Right atrium auricular region (tissue), 2 donors: ENCODE measurements around the gene SP8. TPM values are rescaled to one million over a fixed set of nuclear protein-coding genes. Genes with fewer than 3 reads are reported as not detected.

Source experiments
- DNase-seq: peaks from one replicate; pipeline ENCODE4 v3.0.0-alpha.2; 2019; ENCODE audit warnings: low spot score
- H3K27ac ChIP-seq, 2 donors: fragments of 200-600 bp; sonication (generic); 1 replicate in 1 of 2; 2 replicates in 1 of 2; pipeline ENCODE4 v1.5.1; 2016 to 2019
- H3K27me3 ChIP-seq, 2 donors: fragments of 200-600 bp; sonication (generic); one replicate each; pipeline versions ENCODE4 v1.5.1 to v1.6.0; 2017 to 2019
- H3K36me3 ChIP-seq: fragments of 200-600 bp; sonication (generic); one replicate; pipeline ENCODE4 v1.5.1; 2016
- H3K4me1 ChIP-seq, 2 donors: fragments of 200-600 bp; sonication (generic); one replicate each; pipeline versions ENCODE4 v1.5.1 to v1.6.0; 2017 to 2019
- H3K4me3 ChIP-seq, 2 donors: fragments of 200-600 bp; sonication (generic); 1 replicate in 1 of 2; 2 replicates in 1 of 2; pipeline ENCODE4 v1.5.1; 2017 to 2019; ENCODE audit warnings: mild to moderate bottlenecking in 1 of 2, moderate library complexity in 1 of 2
- H3K9me3 ChIP-seq, 2 donors: fragments of 200-600 bp; sonication (generic); one replicate each; pipeline ENCODE4 v1.5.1; 2019
- total RNA-seq, 2 donors: library from RNA; depleted of rRNA; stranded (reverse); fragments of >200 nt; gene quantifications; one replicate each; pipeline ENCODE4 v1.1.0, GENCODE V29; 2016
- TF ChIP-seq, protein P1 (sequence below), 2 donors: fragments of 200-600 bp; sonication (generic); IDR thresholded peaks; one replicate each; pipeline ENCODE4 v1.5.1; 2019; ENCODE audit warnings: antibody characterized with exemption in 2 of 2

Gene SP8
- total RNA-seq, 2 donors from 2014 or later = not detected

DNA sequence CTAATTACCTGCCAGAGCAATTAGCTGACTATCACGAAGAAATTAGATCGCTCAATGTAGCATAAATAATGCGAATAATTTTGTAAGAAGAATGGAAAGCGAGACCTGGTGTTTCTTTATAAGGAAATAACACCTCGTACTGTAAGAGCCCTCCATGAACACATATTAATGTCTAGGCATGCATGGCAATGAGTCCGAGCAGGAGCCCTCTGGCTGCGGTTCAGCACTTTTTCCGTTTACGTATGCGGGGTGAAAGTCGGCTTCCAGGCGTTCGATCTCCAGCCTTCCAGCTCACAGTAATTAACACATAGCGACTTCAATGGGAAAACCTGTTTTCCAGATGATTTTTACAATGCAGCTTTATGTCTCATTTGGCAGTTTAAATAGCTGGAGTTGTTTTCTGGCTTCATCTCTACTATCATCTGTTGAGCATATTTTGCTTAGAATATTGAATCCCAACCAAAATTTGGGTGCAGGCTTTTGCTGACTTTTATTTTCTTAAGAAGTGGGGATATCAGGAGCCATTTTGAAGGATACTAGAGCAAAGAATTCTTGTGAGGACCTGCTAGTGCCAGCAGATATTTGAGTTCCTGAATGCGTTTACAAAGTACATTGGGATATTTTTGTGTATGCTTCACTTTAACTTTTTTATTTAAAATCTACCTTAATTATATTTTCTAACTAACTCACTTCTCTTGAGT, 7.2 kb upstream of the SP8 start:
- Histone ChIP-seq H3K9me3 (no peaks in the 10 kb centered on the region), H3K27me3 (peaks cover 50 to 76% of the 10 kb centered on the region in 2 donors), H3K27ac (no peak overlapping the region), H3K4me3 (no peak overlapping the region), H3K36me3 (no peaks in the 10 kb centered on the region), H3K4me1 (peaks cover 0 to 17% of the 10 kb centered on the region in 2 donors)
- TF ChIP-seq, protein P1, sequence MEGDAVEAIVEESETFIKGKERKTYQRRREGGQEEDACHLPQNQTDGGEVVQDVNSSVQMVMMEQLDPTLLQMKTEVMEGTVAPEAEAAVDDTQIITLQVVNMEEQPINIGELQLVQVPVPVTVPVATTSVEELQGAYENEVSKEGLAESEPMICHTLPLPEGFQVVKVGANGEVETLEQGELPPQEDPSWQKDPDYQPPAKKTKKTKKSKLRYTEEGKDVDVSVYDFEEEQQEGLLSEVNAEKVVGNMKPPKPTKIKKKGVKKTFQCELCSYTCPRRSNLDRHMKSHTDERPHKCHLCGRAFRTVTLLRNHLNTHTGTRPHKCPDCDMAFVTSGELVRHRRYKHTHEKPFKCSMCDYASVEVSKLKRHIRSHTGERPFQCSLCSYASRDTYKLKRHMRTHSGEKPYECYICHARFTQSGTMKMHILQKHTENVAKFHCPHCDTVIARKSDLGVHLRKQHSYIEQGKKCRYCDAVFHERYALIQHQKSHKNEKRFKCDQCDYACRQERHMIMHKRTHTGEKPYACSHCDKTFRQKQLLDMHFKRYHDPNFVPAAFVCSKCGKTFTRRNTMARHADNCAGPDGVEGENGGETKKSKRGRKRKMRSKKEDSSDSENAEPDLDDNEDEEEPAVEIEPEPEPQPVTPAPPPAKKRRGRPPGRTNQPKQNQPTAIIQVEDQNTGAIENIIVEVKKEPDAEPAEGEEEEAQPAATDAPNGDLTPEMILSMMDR (IDR thresholded peaks at IDR 0.05) = no peak
- no peak for DNase-seq

DNA sequence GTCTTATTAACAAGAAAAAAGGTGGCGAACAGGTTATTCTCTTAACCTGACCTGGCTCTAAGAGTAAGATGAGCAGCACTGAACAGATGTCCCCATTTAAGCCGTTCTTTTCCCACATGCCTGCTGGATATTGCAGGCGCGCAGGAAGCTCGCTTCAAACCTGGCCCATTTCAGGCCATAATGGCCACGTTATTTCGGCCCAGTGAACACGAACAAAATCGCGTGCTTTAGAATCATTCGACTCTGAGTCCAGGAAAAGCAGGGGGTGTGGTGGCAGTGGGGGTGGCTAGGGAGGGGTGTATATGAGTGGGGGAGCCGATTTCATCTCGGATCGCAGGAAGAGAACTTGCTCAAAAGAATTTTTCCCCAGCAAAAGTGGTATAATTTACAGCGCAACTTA, 6.6 kb upstream of the SP8 start:
- H3K9me3 ChIP-seq = no peaks in the 10 kb centered on the region
- H3K27ac ChIP-seq = no peak overlapping the region
- no peaks in the 10 kb centered on the region for H3K36me3 ChIP-seq
- TF ChIP-seq, protein P1 (IDR thresholded peaks at IDR 0.05) = no peak
- DNase-seq = no peak
- H3K4me1 ChIP-seq = peaks cover 0 to 12% of the 10 kb centered on the region in 2 donors
- no peak overlapping the region for H3K4me3 ChIP-seq
- peaks cover 53 to 82% of the 10 kb centered on the region in 2 donors for H3K27me3 ChIP-seq

DNA sequence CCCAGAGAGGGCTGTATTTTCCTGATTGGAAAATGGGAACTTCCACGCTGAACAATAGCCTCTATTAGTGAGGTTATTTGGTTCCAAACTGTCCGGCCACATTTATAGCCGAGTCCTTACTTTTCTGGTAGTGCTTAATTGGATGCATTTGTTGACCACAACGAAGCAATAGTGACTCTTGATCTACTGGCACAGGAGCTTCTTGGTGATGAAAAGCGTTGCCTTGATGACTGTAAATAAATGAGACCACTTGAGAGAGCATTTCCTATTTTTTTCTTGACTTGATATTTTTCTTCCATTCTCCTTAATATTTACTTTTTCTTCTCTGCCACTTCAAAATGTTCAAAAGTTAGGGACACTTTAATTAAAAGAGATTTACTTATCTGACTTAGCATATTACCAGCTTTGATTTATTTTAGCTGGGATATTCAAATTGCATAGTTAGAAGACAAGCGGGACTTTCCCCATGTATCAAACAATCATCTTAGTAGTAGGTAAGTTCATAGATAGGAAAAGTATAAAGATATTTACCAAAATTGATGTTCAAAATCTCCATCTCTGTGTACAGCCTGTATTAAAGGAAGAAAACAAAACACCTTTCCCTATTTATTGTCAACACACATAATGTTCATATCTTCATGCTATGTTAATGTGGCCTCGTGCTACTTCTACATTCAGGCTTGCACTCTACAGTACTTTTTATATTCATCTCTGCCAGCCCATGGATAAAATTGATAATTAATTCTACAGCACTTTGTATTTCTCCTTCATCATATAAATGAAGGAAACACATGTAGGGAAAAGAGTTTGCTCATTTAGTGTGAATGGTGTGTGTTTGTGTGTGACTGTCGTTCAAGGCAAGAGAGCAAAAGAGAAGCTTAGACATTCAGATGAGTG, 5.1 kb upstream of the SP8 start:
- DNase-seq = no peak
- Histone ChIP-seq H3K4me1 (peaks cover 0 to 10% of the 10 kb centered on the region in 2 donors), H3K27me3 (peaks cover 53 to 84% of the 10 kb centered on the region in 2 donors), H3K36me3 (no peaks in the 10 kb centered on the region), H3K27ac (no peak overlapping the region), H3K9me3 (no peaks in the 10 kb centered on the region), H3K4me3 (no peak overlapping the region)
- TF ChIP-seq, protein P1 (IDR thresholded peaks at IDR 0.05) = no peak

DNA sequence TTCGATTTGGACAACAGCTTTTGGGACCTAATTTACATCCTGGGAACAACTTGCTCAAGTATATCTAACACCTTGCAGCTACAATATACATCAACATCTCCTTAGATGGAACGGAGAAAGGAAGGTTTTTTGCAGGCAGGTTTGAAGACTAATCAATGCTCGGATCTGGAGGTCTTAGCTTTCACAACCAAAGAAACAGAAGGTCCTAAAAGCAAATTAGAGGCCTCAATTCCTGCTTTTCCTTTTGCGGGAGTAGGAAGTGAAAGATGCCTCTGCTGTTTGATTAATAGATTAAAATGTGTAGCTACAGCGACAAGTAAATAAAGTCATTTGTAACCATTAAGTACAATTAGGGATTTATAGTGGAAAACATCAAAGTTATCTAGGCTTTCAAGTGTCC, 3.7 kb upstream of the SP8 start:
- Histone ChIP-seq H3K27me3 (peaks cover 56 to 84% of the 10 kb centered on the region in 2 donors), H3K27ac (no peak overlapping the region), H3K9me3 (no peaks in the 10 kb centered on the region), H3K36me3 (no peaks in the 10 kb centered on the region), H3K4me1 (peaks cover 0 to 24% of the 10 kb centered on the region in 2 donors), H3K4me3 (no peak overlapping the region)
- no peak for DNase-seq
- TF ChIP-seq, protein P1 (IDR thresholded peaks at IDR 0.05) = no peak

DNA sequence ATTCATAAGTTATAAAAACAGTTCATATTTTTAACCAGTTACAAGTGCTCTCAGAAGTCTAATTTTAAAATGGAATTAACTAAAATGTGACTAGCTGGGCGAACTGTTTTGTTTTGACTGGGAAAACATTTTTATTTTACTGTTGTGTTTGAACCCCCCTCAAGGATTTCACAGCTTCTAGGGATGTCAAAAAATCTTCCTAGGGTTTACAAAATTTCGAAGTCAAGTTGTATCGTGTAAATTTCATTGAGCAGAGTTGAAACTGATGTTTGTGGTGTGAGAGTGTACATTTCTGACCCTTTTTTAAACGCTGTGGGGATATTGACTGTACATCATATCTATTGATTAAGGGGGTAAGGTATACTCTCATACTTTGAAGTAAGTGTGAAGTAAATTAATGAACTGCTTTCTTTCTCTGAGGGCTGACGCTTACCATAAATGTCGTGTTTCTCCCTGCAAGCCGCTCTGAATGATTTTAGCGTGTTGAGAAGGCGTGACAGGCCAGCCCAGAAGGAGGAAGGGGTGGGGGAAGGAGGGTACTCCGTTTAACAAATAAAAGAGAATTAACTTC, 1.8 kb upstream of the SP8 start:
- TF ChIP-seq, protein P1 (IDR thresholded peaks at IDR 0.05) = no peak
- DNase-seq = no peak
- Histone ChIP-seq H3K9me3 (no peaks in the 10 kb centered on the region), H3K27me3 (peaks cover 50 to 83% of the 10 kb centered on the region in 2 donors), H3K36me3 (no peaks in the 10 kb centered on the region), H3K27ac (no peak overlapping the region), H3K4me1 (peaks cover 0 to 40% of the 10 kb centered on the region in 2 donors), H3K4me3 (no peak overlapping the region)
